ENCODE measurements around the gene ITFG2. TPM values are rescaled to one million over a fixed set of nuclear protein-coding genes. Genes with fewer than 3 reads are reported as not detected.

The ITFG2 gene
- total and polyA plus RNA-seq, 8 donors: 17.0 to 51.6 (median 24.1) TPM

GRCh38 chr12:2832550-2833127 is 20.2 kb downstream of the ITFG2 start:
- H3K4me3 ChIP-seq: no peak overlapping the region
- no peaks in the 10 kb centered on the region for H3K27me3 ChIP-seq
- no peak overlapping the region for H3K27ac ChIP-seq
- H3K36me3 ChIP-seq: peaks cover 0 to 6% (median 0%) of the 10 kb centered on the region in 3 donors
- DNase-seq (no peak), FAIRE-seq (no peak), ATAC-seq (no peak)
- H3K4me1 ChIP-seq: no peaks in the 10 kb centered on the region
- intact Hi-C loops (cut with DNase I): no loop called here
- 68 to 70% methylated on average over 6 of the region's 6 CpGs for WGBS, 2 donors
- no peak for TF ChIP-seq CTCF (IDR thresholded peaks at IDR 0.05)
- H3K9me3 ChIP-seq: no peaks in the 10 kb centered on the region

- H3K4me3 ChIP-seq: no peak overlapping the region
- H3K36me3 ChIP-seq: no peaks in the 10 kb centered on the region
- WGBS, 2 donors: 59 to 71% methylated on average over 5 of the region's 5 CpGs
- no peak for TF ChIP-seq CTCF (IDR thresholded peaks at IDR 0.05)
- no peak overlapping the region for H3K27ac ChIP-seq
- no peak for ATAC-seq
- H3K9me3 ChIP-seq: no peaks in the 10 kb centered on the region
- FAIRE-seq: no peak
- H3K4me1 ChIP-seq: no peaks in the 10 kb centered on the region
- H3K27me3 ChIP-seq: no peaks in the 10 kb centered on the region
- intact Hi-C loops (cut with DNase I): no loop called here
- DNase-seq: no peak
Measured at GRCh38 chr12:2833327-2833726, 20.9 kb downstream of the ITFG2 start.

- no peaks in the 10 kb centered on the region for H3K36me3 ChIP-seq
- WGBS, 2 donors: 82% methylated on average over 9 of the region's 9 CpGs
- no peak overlapping the region for H3K27ac ChIP-seq
- no peaks in the 10 kb centered on the region for H3K4me1 ChIP-seq
- H3K27me3 ChIP-seq: no peaks in the 10 kb centered on the region
- no peak for DNase-seq
- no peak overlapping the region for H3K4me3 ChIP-seq
- intact Hi-C loops (cut with DNase I): no loop called here
- no peak for FAIRE-seq
- H3K9me3 ChIP-seq: no peaks in the 10 kb centered on the region
- TF ChIP-seq CTCF (IDR thresholded peaks at IDR 0.05): no peak
- peak in 2 of 4 donors; percentile 16 to 42 for ATAC-seq
Measured at GRCh38 chr12:2833810-2834209, 21.3 kb downstream of the ITFG2 start.

GRCh38 chr12:2834581-2835491 is 22.4 kb downstream of the ITFG2 start, which contains the start of gene NRIP2:
NRIP2 (minus strand) TSS chr12:2835035; CDS start chr12:2834983, 52 bp downstream.
- no peaks in the 10 kb centered on the region for H3K9me3 ChIP-seq
- H3K36me3 ChIP-seq: no peaks in the 10 kb centered on the region
- intact Hi-C loops (cut with DNase I): no loop called here
- peak within 1 kb of the TSS in 1 of 4 donors; percentile 0 for H3K4me3 ChIP-seq
- DNase-seq (peak in 1 of 6 donors; percentile 55), FAIRE-seq (no peak), ATAC-seq (peak; percentile 44 to 72 (median 66))
- H3K27me3 ChIP-seq: no peaks in the 10 kb centered on the region
- TF ChIP-seq CTCF (IDR thresholded peaks at IDR 0.05): no peak
- WGBS, 2 donors: 15 to 22% methylated on average over 28 to 32 of the region's 32 CpGs
- H3K27ac ChIP-seq: no peak within 1 kb of the TSS
- no peaks in the 10 kb centered on the region for H3K4me1 ChIP-seq

Measured in pancreas (tissue), 10 donors.